Esophagus squamous epithelium (tissue), 5 donors: Measurements from ENCODE around the gene CCDC192. TPM values are rescaled to one million over a fixed set of nuclear protein-coding genes. Genes with fewer than 3 reads are reported as not detected.
"Not testable (repeated sequence)": the region's sequence is repeated elsewhere in the genome, so short reads cannot be mapped to it uniquely, and the experiment has no call there.

Source experiments
- DNase-seq: peaks from one replicate; lab custom pipeline; 2025; lab: John Stamatoyannopoulos, UW
- H3K27ac ChIP-seq, 4 donors: fragments of 200-600 bp; sonication (generic); one replicate each; pipeline ENCODE4 v1.5.1; 2016 to 2019; ENCODE audit warnings: mild to moderate bottlenecking in 1 of 4
- H3K27me3 ChIP-seq, 4 donors: fragments of 200-600 bp; sonication (generic); 1 replicate in 3 of 4; 2 replicates in 1 of 4; pipeline versions ENCODE4 v1.5.1 to v1.6.0; 2017 to 2021; ENCODE audit warnings: antibody characterized with exemption in 1 of 4
- H3K36me3 ChIP-seq, 3 donors: fragments of 200-600 bp; sonication (generic); one replicate each; pipeline ENCODE4 v1.5.1; 2016 to 2019
- H3K4me1 ChIP-seq, 3 donors: fragments of 200-600 bp; sonication (generic); one replicate each; pipeline ENCODE4 v1.5.1; 2017 to 2019
- H3K4me3 ChIP-seq, 4 donors: fragments of 200-600 bp; sonication (generic); 1 replicate in 3 of 4; 2 replicates in 1 of 4; pipeline ENCODE4 v1.5.1; 2016 to 2019; ENCODE audit warnings: mild to moderate bottlenecking in 2 of 4, moderate library complexity in 1 of 4
- H3K9me3 ChIP-seq, 3 donors: fragments of 200-600 bp; sonication (generic); one replicate each; pipeline ENCODE4 v1.5.1; 2016 to 2019
- POLR2A ChIP-seq, 4 donors: fragments of 450-650 bp; IDR thresholded peaks; one replicate each; pipeline ENCODE4 v1.6.1; 2017; ENCODE audit warnings: antibody characterized with exemption in 4 of 4, mild to moderate bottlenecking in 4 of 4, moderate library complexity in 3 of 4
- WGBS, 2 donors: methylation state at CpG; one replicate each; pipeline ENCODE4 v1.1.5; 2018; 5-methylcytosine and 5-hydroxymethylcytosine counted together
- intact Hi-C: fragments of 100-400 bp; cut with DNase I; formaldehyde crosslinking; loops from one replicate; pipeline ENCODE4 v1.15.0; 2022
- total RNA-seq, 4 donors: library from RNA; depleted of rRNA; stranded (reverse); fragments of >200 nt; gene quantifications; one replicate each; pipeline ENCODE4 v1.1.0, GENCODE V29; 2016
- TF ChIP-seq, protein P1 (sequence below), 6 experiments: fragments of 450-650 bp in 4 of 6; fragments of 200-600 bp in 2 of 6; sonication (generic) in 2 of 6; IDR thresholded peaks; one replicate each; pipeline ENCODE4 v1.5.1; 2016 to 2019; ENCODE audit warnings: antibody characterized with exemption in 6 of 6, mild to moderate bottlenecking in 4 of 6, moderate library complexity in 4 of 6
- donor health status: DM: yes; HTN: yes; CAD: no.

CCDC192 gene
- total RNA-seq, 4 donors from 2014 or later, result not detected

DNA sequence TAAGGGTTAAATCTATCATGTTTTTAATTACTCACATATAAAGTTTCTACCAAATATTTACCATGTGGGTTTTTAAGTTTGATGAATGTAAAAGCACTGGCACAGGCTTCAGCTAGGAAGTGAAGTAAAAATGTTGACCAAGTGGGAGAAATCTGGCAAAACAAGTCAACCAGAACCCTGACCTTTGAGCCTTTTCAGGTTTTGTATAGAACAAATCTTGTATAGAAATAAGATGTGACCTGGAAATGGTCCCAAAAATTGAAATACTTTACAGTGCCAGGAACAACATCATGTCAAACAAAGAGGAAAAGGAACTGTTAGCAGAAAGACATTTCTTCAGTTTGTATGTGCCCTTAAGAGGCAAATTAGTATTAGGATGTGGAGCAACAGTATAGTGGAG is 137.6 kb downstream of the CCDC192 start:
- intact Hi-C loops, result no loop called here

DNA sequence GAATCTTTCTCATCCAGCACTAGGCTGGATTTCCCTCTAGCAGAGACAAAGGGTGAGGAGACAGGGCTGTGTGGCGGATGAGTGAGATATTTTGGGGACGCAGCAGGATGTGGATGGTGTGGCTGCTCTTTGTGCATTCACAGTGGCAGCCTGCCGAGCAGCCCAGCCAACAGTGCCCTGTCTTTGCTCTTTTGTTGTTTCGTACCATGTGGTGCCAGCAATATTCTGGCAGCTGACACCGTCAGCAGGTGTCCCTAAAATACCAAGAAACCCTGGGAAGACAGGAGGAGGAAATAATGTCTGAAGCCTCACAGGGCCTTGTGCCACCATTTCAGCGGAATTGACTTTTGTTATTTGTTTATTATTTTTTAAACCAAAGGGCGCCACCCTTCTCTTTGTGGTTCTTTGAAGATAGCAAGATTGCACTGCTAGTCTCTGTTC is 141.4 kb downstream of the CCDC192 start:
- 64 to 66% methylated on average over 7 of the region's 7 CpGs for WGBS, 2 donors
- Histone ChIP-seq H3K9me3 (no peaks in the 10 kb centered on the region), H3K4me1 (peaks cover 0 to 6% (median 0%) of the 10 kb centered on the region in 3 donors), H3K36me3 (no peaks in the 10 kb centered on the region), H3K27me3 (peaks cover 0 to 11% (median 0%) of the 10 kb centered on the region in 4 donors), H3K27ac (no peak overlapping the region), H3K4me3 (no peak overlapping the region)
- intact Hi-C loops, result no loop called here
- TF ChIP-seq, protein P1, sequence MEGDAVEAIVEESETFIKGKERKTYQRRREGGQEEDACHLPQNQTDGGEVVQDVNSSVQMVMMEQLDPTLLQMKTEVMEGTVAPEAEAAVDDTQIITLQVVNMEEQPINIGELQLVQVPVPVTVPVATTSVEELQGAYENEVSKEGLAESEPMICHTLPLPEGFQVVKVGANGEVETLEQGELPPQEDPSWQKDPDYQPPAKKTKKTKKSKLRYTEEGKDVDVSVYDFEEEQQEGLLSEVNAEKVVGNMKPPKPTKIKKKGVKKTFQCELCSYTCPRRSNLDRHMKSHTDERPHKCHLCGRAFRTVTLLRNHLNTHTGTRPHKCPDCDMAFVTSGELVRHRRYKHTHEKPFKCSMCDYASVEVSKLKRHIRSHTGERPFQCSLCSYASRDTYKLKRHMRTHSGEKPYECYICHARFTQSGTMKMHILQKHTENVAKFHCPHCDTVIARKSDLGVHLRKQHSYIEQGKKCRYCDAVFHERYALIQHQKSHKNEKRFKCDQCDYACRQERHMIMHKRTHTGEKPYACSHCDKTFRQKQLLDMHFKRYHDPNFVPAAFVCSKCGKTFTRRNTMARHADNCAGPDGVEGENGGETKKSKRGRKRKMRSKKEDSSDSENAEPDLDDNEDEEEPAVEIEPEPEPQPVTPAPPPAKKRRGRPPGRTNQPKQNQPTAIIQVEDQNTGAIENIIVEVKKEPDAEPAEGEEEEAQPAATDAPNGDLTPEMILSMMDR (IDR thresholded peaks at IDR 0.05), result no peak
- no peak for TF ChIP-seq POLR2A (IDR thresholded peaks at IDR 0.05)
- DNase-seq, result no peak

More for the DNA sequence above, 137.6 kb downstream of the CCDC192 start:
- Histone ChIP-seq H3K9me3 (no peaks in the 10 kb centered on the region), H3K4me3 (no peak overlapping the region), H3K4me1 (no peaks in the 10 kb centered on the region), H3K36me3 (no peaks in the 10 kb centered on the region), H3K27me3 (peaks cover 0 to 14% (median 0%) of the 10 kb centered on the region in 4 donors), H3K27ac (no peak overlapping the region)
- DNase-seq, result no peak
- TF ChIP-seq, protein P1 (IDR thresholded peaks at IDR 0.05), result no peak
- TF ChIP-seq POLR2A (IDR thresholded peaks at IDR 0.05), result no peak

DNA sequence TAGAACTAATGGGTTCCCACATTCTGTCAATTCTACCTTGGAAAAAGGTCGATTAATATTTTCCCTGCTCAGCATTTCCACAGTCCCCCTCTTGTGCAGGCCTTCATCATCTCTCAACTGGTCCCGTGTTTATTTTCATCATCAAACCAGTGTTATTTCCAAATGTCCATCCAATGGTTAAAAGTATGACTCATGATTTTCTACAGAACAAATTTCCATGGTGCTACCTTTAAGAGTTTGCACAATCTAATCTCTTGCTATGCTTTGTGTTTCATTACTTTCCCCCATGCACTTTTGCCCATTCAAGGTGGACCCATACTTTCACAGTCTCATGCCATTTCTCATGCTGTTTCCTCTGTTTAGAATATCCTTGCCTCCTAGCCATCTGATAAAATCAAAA is 143.7 kb downstream of the CCDC192 start:
- Histone ChIP-seq H3K4me1 (peaks cover 0 to 12% (median 0%) of the 10 kb centered on the region in 3 donors), H3K27me3 (peaks cover 0 to 27% (median 0%) of the 10 kb centered on the region in 4 donors), H3K36me3 (no peaks in the 10 kb centered on the region), H3K9me3 (no peaks in the 10 kb centered on the region), H3K27ac (no peak overlapping the region), H3K4me3 (no peak overlapping the region)
- intact Hi-C loops, result no loop called here
- no peak for DNase-seq
- no peak for TF ChIP-seq POLR2A (IDR thresholded peaks at IDR 0.05)
- TF ChIP-seq, protein P1 (IDR thresholded peaks at IDR 0.05), result no peak
- 96 to 98% methylated on average over 2 of the region's 2 CpGs for WGBS, 2 donors

DNA sequence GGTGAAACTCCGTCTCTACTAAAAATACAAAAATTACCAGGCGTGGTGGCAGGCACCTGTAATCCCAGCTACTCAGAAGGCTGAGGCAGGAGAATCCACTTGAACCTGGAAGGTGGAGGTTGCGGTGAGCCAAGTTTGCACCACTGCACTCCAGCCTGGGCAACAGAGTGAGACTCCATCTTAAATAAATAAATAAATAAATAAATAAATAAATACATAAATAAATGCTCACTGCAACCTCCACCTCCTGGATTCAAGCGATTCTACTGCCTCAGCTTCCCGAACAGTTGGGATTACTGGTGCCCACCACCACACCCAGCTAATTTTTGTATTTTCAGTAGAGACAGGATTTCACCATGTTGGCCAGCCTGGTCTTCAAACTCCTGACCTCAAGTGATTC is 144.4 kb downstream of the CCDC192 start:
- Histone ChIP-seq H3K27me3 (peaks cover 0 to 34% (median 0%) of the 10 kb centered on the region in 4 donors), H3K4me1 (peaks cover 0 to 12% (median 0%) of the 10 kb centered on the region in 3 donors)
- H3K36me3 ChIP-seq, H3K4me3 ChIP-seq, DNase-seq, H3K27ac ChIP-seq, H3K9me3 ChIP-seq, intact Hi-C loops: not testable (repeated sequence)
- 89 to 95% methylated on average over 5 of the region's 5 CpGs for WGBS, 2 donors

DNA sequence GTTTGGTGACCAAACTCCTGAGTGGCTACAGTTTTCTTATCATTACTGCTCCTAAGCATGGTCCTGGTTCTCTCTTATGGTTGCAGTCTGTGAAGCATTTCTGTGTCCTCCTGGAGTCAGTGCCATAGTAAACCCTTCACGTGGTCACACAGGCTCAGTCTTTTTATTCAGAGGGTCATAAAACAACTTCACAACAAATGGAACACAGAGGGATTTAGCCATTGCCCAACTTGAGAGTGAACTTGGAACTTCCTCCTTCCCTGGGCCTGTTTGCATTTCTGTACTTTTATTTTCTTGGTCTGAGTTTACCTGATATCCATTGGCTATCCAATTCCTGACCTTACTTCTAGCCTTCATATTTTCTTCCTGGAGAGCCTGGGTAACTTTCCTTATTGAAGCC is 144.9 kb downstream of the CCDC192 start:
- Histone ChIP-seq H3K9me3 (no peaks in the 10 kb centered on the region), H3K27ac (no peak overlapping the region), H3K36me3 (no peaks in the 10 kb centered on the region), H3K4me3 (no peak overlapping the region), H3K4me1 (peaks cover 0 to 12% (median 0%) of the 10 kb centered on the region in 3 donors), H3K27me3 (peaks cover 0 to 37% (median 0%) of the 10 kb centered on the region in 4 donors)
- TF ChIP-seq POLR2A (IDR thresholded peaks at IDR 0.05), result no peak
- TF ChIP-seq, protein P1 (IDR thresholded peaks at IDR 0.05), result no peak
- intact Hi-C loops, result no loop called here
- DNase-seq, result no peak
- WGBS, 2 donors, result 50 to 78% methylated on average over 1 of the region's 1 CpG

DNA sequence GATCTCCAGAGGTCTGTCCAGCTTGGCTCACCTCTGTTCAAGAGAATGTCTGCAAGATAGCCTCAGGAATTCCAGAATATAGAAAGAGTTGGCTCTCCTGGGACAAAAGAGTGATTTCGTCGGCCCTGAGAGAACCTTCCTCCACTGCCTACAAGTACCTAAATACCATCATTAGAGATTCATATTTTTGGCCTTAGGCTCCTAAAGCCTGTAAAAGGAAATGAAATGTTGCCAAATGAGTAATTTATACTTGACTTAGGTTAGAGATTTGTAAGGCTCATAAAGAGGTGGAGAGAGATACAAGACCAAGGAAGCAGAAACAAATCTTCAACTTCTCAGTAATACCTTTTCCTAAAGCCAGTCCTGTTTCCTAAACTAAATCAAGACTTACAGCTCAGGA is 146.2 kb downstream of the CCDC192 start:
- no peak for DNase-seq
- Histone ChIP-seq H3K27ac (no peak overlapping the region), H3K4me3 (no peak overlapping the region), H3K36me3 (no peaks in the 10 kb centered on the region), H3K27me3 (peaks cover 0 to 44% (median 0%) of the 10 kb centered on the region in 4 donors), H3K9me3 (no peaks in the 10 kb centered on the region), H3K4me1 (peaks cover 0 to 12% (median 0%) of the 10 kb centered on the region in 3 donors)
- no peak for TF ChIP-seq POLR2A (IDR thresholded peaks at IDR 0.05)
- TF ChIP-seq, protein P1 (IDR thresholded peaks at IDR 0.05), result no peak
- intact Hi-C loops, result no loop called here
- 38 to 60% methylated on average over 2 of the region's 2 CpGs for WGBS, 2 donors
